B cell (primary cell): Measurements from ENCODE around the gene RNASE7. TPM values are rescaled to one million over a fixed set of nuclear protein-coding genes. Genes with fewer than 3 reads are reported as not detected.

Source experiments
- ATAC-seq: fragments of 200-7000 bp; cut with Tn5 transposase; one replicate; pipeline ENCODE4 v1.10.0; 2021; ENCODE audit warnings: low read depth, mild to moderate bottlenecking, moderate number of reproducible peaks, moderate library complexity
- CTCF ChIA-PET: fragments of 350-600 bp; sonication (Branson Sonifier 250); formaldehyde crosslinking; loops from one replicate; lab custom pipeline; 2021; ENCODE audit warnings: antibody characterized with exemption, inconsistent platforms; lab: Charles Lee
- POLR2A ChIA-PET: fragments of 350-600 bp; sonication (Branson Sonifier 250); formaldehyde crosslinking; loops from one replicate; lab custom pipeline; 2021; ENCODE audit warnings: antibody characterized with exemption; lab: Charles Lee
- DNase-seq: peaks from one replicate; pipeline ENCODE4 v3.0.0; 2013
- H2AFZ ChIP-seq: 2 replicates; pipeline ENCODE4 v1.6.1; 2012; ENCODE audit warnings: mild to moderate bottlenecking, low read depth, low read length; ENCODE audit not compliant: insufficient read depth, poor library complexity, severe bottlenecking
- H3K27ac ChIP-seq, 2 donors: 1 replicate in 1 of 2; 2 replicates in 1 of 2; pipeline ENCODE4 v1.5.1; 2012 to 2013; ENCODE audit warnings: low read length in 2 of 2, mild to moderate bottlenecking in 2 of 2, moderate library complexity in 1 of 2
- H3K27me3 ChIP-seq, 4 experiments: fragments of 200-600 bp in 1 of 4; sonication (generic) in 1 of 4; replicated peaks in 1 of 4; 1 replicate in 2 of 4; 2 replicates in 2 of 4; pipeline versions ENCODE4 v1.6.1 to v1.7.0; 2013 to 2016; ENCODE audit warnings: low read length in 3 of 4, mild to moderate bottlenecking in 2 of 4, mixed read lengths in 1 of 4, moderate library complexity in 1 of 4; ENCODE audit not compliant: insufficient read depth in 4 of 4, control insufficient read depth in 3 of 4; ENCODE audit errors: control extremely low read depth in 1 of 4
- H3K36me3 ChIP-seq, 2 experiments: replicated peaks in 1 of 2; 1 replicate in 1 of 2; 2 replicates in 1 of 2; pipeline versions ENCODE4 v1.6.1 to v1.7.1; 2013; ENCODE audit warnings: low read length in 1 of 2; ENCODE audit not compliant: insufficient read depth in 2 of 2, control insufficient read depth in 1 of 2; ENCODE audit errors: control extremely low read depth in 1 of 2, extremely low read depth in 1 of 2
- H3K4me1 ChIP-seq, 2 donors: fragments of 200-600 bp in 1 of 2; sonication (generic) in 1 of 2; 1 replicate in 1 of 2; 2 replicates in 1 of 2; pipeline versions ENCODE4 v1.5.1 to v1.6.1; 2013 to 2017; ENCODE audit warnings: low read length in 2 of 2; ENCODE audit not compliant: control insufficient read depth in 2 of 2, insufficient read depth in 2 of 2
- H3K4me2 ChIP-seq: replicated peaks from 2 replicates; pipeline ENCODE3; 2012; ENCODE audit warnings: mild to moderate bottlenecking, low read depth, low read length; ENCODE audit not compliant: poor library complexity, severe bottlenecking
- H3K4me3 ChIP-seq, 5 experiments: fragments of 200-600 bp in 1 of 5; sonication (generic) in 1 of 5; 1 replicate in 3 of 5; 2 replicates in 2 of 5; pipeline versions ENCODE4 v1.5.1 to v1.7.0; 2011 to 2016; ENCODE audit warnings: low read length in 4 of 5, mild to moderate bottlenecking in 4 of 5, low read depth in 2 of 5, control low read depth in 1 of 5, moderate library complexity in 1 of 5; ENCODE audit not compliant: insufficient read depth in 1 of 5; ENCODE audit errors: control extremely low read depth in 1 of 5, extremely low read depth in 1 of 5
- H3K79me2 ChIP-seq: fragments of 200-600 bp; sonication (generic); one replicate; pipeline ENCODE4 v1.6.0; 2016; ENCODE audit warnings: low read length; ENCODE audit not compliant: control insufficient read depth, insufficient read depth
- H3K9ac ChIP-seq: fragments of 200-600 bp; sonication (generic); 2 replicates; pipeline ENCODE4 v1.6.1; 2017; ENCODE audit warnings: mild to moderate bottlenecking, low read length, moderate library complexity
- H3K9me3 ChIP-seq, 3 donors: one replicate each; pipeline versions ENCODE4 v1.6.1 to v1.7.1; 2013; ENCODE audit warnings: low read length in 2 of 3; ENCODE audit not compliant: control insufficient read depth in 2 of 3, insufficient read depth in 1 of 3; ENCODE audit errors: control extremely low read depth in 1 of 3
- H4K20me1 ChIP-seq: 2 replicates; pipeline ENCODE4 v1.6.0; 2012; ENCODE audit warnings: mild to moderate bottlenecking, low read length; ENCODE audit not compliant: insufficient read depth, control insufficient read depth, poor library complexity, severe bottlenecking
- H3K27ac Mint-ChIP-seq: one replicate; pipeline ENCODE4 v1.8.0; 2021; ENCODE audit warnings: mixed read lengths
- H3K27me3 Mint-ChIP-seq: one replicate; pipeline ENCODE4 v1.8.0; 2021; ENCODE audit warnings: mixed read lengths
- H3K4me1 Mint-ChIP-seq: one replicate; pipeline ENCODE4 v1.8.0; 2021; ENCODE audit warnings: mixed read lengths
- H3K4me3 Mint-ChIP-seq: one replicate; pipeline ENCODE4 v1.8.0; 2021; ENCODE audit warnings: mixed read lengths
- H3K9me3 Mint-ChIP-seq: one replicate; pipeline ENCODE4 v1.8.0; 2022; ENCODE audit warnings: mixed read lengths; ENCODE audit not compliant: insufficient read depth
- CTCF ChIP-seq: fragments of 200-600 bp; IDR thresholded peaks from one replicate; pipeline ENCODE4 v1.8.0; 2022; ENCODE audit warnings: antibody characterized with exemption, mild to moderate bottlenecking
- EZH2 ChIP-seq: IDR thresholded peaks from 2 replicates; pipeline ENCODE4 v1.6.1; 2012; ENCODE audit warnings: borderline replicate concordance, low read depth, mild to moderate bottlenecking, moderate library complexity, low read length; ENCODE audit not compliant: insufficient read depth, poor library complexity, severe bottlenecking
- WGBS: methylation state at CpG from one replicate; pipeline ENCODE4 v1.1.5; 2013; ENCODE audit warnings: missing lambda C conversion rate; ENCODE audit not compliant: insufficient coverage; 5-methylcytosine and 5-hydroxymethylcytosine counted together
- intact Hi-C: fragments of 100-400 bp; cut with micrococcal nuclease; formaldehyde crosslinking; loops from one replicate; pipeline ENCODE4 v1.10.0; 2022
- polyA plus RNA-seq: library from polyadenylated mRNA; depleted of rRNA; stranded (reverse); fragments of >200 nt; gene quantifications from 2 replicates; pipeline ENCODE4 v1.2.3, GENCODE V29; 2012
- total RNA-seq, 2 donors: library from RNA; stranded (reverse); fragments of 120-200 nt in 1 of 2; gene quantifications; 1 replicate in 1 of 2; 2 replicates in 1 of 2; pipeline versions ENCODE4 v1.2.3 to v1.2.4, GENCODE V29; 2013 to 2022

The RNASE7 gene
- total and polyA plus RNA-seq, 2 donors (not counting 1 experiment from before 2014, with no cell fraction given): not detected

DNA sequence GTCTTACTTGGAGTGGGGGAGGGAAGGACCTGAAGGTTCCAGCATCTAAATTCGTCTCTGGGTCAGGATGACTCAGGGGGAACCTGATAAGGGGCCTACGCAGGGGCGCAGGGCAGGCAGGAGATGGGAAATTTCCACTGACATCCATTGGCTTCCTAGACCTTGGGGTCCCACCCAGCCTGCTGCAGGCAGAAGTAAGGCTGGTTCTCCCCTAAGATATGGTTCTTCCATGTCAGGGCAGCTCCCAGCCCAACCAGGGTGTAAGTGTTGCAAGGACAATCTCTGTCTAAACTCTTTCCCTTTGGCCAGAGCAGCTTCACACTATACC lies 15.2 kb upstream of the RNASE7 start:
- peaks cover 12% of the 10 kb centered on the region for H3K27me3 Mint-ChIP-seq
- POLR2A ChIA-PET: no interaction called here

GRCh38 chr14:21029917-21030316 lies 12.2 kb upstream of the RNASE7 start, which contains the start of gene TPPP2:
Gene TPPP2, plus strand, starts transcription at chr14:21030217. Its CDS starts 365 bp downstream, at chr14:21030582.
- H3K9ac ChIP-seq: no peak within 1 kb of the TSS
- CTCF ChIA-PET: interaction anchor here (1.4 to 2.3 kb wide), 4 partner anchors 9 to 15 kb away, joined by 4 to 12 read pairs (median 6); no protein-coding TSS in a partner anchor
- no peak for TF ChIP-seq CTCF
- no peak for TF ChIP-seq EZH2
- peaks cover 11% of the 10 kb centered on the region for H3K27me3 Mint-ChIP-seq
- H3K4me1 ChIP-seq: peaks cover 0 to 9% of the 10 kb centered on the region in 2 donors
- POLR2A ChIA-PET: no interaction called here
- H4K20me1 ChIP-seq: no peaks in the 10 kb centered on the region
- H3K27ac Mint-ChIP-seq: no peak within 1 kb of the TSS
- no peak within 1 kb of the TSS for H3K4me3 Mint-ChIP-seq
- H3K79me2 ChIP-seq: no peaks in the 10 kb centered on the region
- no peaks in the 10 kb centered on the region for H3K36me3 ChIP-seq
- 100% methylated on average over 2 of the region's 5 CpGs for WGBS
- no peak within 1 kb of the TSS for H2AFZ ChIP-seq
- DNase-seq (no peak), ATAC-seq (no peak)
- H3K27ac ChIP-seq: no peak within 1 kb of the TSS
- peaks cover 2% of the 10 kb centered on the region for H3K4me1 Mint-ChIP-seq
- peaks cover 0 to 15% (median 0%) of the 10 kb centered on the region in 4 experiments for H3K27me3 ChIP-seq
- no peaks in the 10 kb centered on the region for H3K9me3 ChIP-seq
- no peak within 1 kb of the TSS for H3K4me2 ChIP-seq
- intact Hi-C loops: no loop called here
- H3K4me3 ChIP-seq: no peak within 1 kb of the TSS
- no peaks in the 10 kb centered on the region for H3K9me3 Mint-ChIP-seq

More for the DNA sequence above, 15.2 kb upstream of the RNASE7 start:
- Histone ChIP-seq H3K79me2 (no peaks in the 10 kb centered on the region), H3K9me3 (no peaks in the 10 kb centered on the region), H3K27ac (no peak overlapping the region), H3K4me2 (no peak overlapping the region), H4K20me1 (no peaks in the 10 kb centered on the region), H3K9ac (no peak overlapping the region), H2AFZ (no peak overlapping the region), H3K27me3 (peaks cover 0 to 30% (median 8%) of the 10 kb centered on the region in 4 experiments), H3K4me3 (no peak overlapping the region), H3K36me3 (no peaks in the 10 kb centered on the region), H3K4me1 (peaks cover 12 to 23% of the 10 kb centered on the region in 2 donors)
- intact Hi-C loops: no loop called here
- peak; percentile 16 for DNase-seq
- TF ChIP-seq CTCF: no peak
- TF ChIP-seq EZH2: no peak
- WGBS: 46% methylated on average over 3 of the region's 3 CpGs
- H3K9me3 Mint-ChIP-seq: no peaks in the 10 kb centered on the region
- CTCF ChIA-PET: interaction anchor here (2.1 to 3.2 kb wide), 2 partner anchors 11 to 77 kb away, joined by 7 to 21 read pairs; no protein-coding TSS in a partner anchor
- ATAC-seq: no peak
- peak overlapping the region; percentile 32 for H3K27ac Mint-ChIP-seq
- peaks cover 19% of the 10 kb centered on the region for H3K4me1 Mint-ChIP-seq
- H3K4me3 Mint-ChIP-seq: peak overlapping the region; percentile 56
